GM18505 (cell line): ENCODE data around the gene BAIAP2L1.
A peak's percentile ranks its signal among the peaks of the same experiment; 100 is the strongest.

Source experiments
- ATAC-seq: cut with Tn5 transposase; IDR thresholded peaks from one replicate; pipeline ENCODE4 v1.9.1; 2021; ENCODE audit not compliant: unreplicated experiment
- POLR2A ChIP-seq: IDR thresholded peaks from 4 replicates; pipeline ENCODE4 v1.6.1; 2011; ENCODE audit warnings: borderline replicate concordance; ENCODE audit not compliant: insufficient read depth, insufficient read length; ENCODE audit errors: extremely low read depth

Gene BAIAP2L1

DNA sequence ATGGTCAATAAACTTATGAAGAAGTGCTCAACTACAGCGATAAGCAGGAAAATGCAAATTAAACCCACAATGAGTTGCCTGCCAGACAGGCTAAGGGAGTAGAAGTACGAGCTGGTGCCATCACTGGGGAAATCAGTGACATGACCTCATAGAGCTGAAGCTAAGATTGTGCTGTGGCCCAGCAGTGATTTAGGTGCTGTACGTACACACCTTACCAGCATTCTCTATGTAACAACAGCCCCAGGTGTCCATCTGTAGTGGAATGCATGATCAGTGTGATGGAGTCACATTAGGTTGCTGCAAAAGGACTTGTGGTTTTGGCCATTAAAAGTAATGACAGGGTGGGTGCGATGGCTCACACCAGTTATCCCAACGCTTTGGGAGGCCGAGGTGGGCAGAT, 143.2 kb downstream of the BAIAP2L1 start:
- TF ChIP-seq POLR2A = no peak
- no peak for ATAC-seq

DNA sequence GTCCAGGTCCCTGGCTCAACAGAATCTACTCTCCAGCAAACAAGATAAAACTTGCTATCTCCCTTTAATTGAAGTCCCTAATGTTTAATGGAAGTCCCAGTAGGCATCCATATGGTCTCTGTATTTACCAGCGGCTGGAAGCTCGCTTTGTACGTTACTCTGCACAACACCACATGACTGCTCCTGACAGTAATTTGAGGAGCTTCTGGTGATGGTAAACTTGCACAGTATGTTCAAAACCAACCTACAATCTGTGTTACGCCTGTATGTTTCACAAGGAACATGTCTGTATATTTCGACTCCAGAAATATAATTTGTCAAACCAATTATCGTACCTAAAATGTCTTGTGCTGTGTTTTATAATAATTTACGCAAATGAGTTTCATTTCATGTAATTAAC, 144.5 kb downstream of the BAIAP2L1 start:
- ATAC-seq = no peak
- no peak for TF ChIP-seq POLR2A

DNA sequence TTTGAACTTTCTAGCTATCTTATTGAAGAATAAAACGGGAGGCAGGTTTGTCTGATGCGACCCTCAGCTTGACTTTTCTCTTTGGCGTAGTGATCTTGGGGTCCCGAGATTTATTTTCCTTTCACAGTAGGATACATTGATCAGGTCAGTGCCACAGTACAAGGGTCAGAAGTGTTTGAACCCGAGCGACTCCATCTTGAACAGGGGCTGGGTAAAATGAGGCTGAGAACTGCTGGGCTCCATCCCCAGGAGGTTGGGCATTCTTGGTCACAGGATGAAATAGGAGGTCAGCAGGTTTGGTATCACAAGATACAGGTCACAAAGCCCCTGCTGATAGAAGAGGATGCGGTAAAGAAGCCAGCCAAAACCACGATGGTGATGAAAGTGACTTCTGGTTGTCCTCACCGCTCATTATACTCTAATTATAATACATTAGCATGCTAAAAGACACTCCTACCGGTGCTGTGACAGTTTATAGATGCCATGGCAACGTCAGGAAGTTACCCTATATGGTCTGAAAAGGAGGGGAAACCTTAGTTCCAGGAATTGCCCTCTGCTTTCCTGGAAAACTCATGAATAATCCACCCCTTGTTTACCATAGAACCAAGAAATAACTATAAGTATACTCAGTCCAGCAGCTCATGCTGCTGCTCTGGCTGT, 145.8 kb downstream of the BAIAP2L1 start:
- ATAC-seq = no peak
- TF ChIP-seq POLR2A = no peak

DNA sequence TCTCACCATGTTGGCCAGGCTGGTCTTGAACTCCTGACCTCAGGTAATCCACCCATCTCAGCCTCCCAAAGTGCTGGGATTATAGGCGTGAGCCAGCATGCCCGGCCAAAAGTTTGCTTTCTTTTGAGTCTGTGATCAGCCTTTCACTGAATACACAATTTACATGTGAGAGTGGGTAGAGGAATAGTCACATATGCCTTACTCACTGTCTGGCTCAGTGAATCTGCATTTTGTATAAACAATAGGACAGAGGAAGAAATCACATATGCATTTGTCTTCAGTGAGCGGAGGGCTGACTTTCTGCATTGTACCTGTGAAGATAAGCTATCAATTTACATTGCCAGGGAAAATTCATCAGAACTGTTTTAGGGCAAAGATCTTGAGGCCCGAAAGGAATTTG, 146.4 kb downstream of the BAIAP2L1 start:
- TF ChIP-seq POLR2A = no peak
- ATAC-seq = no peak

DNA sequence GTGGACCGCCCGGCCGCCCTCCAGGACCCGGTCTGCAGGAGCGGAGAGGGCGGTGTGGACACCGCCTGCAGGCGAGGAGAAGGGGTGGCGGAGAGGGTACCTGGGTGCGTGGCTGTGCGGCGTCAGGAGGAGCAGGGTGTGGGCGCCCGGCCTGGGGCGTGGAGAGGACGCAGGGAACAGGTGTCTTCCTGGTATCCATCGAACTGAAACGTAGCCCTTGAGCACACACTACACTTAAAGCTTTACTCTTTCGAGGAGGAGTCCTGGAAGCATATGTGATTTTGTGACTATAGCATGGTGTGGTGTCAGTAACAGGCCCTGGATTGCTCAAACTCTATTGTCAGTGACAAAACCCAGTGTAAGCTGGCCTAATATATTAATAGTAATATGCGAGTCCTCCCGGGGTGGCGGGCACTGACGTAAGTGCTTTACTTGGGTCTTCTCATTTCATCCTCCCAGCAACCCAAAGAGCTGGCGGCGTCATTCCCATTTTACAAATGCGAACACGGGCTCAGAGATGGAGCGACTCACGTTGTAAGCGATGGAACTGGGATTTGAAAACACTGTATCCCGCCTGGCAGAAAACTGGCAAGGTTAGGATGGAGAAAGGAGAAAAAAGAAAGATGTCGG, 148.3 kb downstream of the BAIAP2L1 start:
- ATAC-seq = no peak
- no peak for TF ChIP-seq POLR2A

DNA sequence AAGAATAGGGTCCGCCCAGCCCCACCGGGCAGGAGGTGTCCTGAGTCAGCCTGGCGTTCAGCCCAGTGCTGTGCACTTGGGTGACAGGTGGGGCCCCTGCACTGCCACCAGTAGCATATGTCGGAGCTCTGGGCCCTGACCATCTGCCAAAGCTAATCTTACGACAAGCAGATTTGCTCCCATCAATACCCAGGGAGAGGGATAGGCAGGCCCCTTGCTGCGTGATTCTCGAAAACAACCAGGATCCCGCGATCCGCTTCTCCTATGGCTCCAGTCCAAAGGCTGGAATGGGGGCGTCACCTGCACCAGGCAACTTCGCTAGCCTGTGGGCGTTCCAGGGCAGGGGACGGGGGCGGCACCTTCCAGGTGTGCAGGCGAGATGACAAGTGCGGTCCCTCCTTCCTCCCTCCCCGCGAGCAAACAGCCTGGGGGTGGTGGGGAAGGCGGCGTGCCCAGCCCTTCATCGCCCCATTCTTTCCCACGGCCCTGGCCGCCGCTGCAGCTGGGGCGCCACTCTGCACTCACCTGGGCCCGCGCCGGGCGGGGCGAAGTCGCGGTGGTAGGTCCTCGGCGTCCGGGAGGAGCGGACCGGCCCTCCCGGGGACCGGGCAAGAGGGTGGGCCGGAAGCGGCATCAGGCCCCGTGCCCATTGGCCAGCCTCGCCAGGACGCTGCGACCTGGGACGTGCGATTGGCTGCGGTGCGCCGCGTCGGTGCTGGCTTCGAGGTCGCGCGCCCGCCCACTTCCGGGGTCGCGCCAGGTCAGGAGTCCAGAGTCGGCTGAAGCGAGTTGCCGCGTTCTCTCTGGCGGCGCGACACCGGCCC, 149.1 kb downstream of the BAIAP2L1 start, which contains the start of gene TECPR1:
Gene TECPR1, minus strand, starts transcription at position 632 of the 824 bp plus-strand sequence. CDS start 6,086 bp downstream, outside the sequence.
- ATAC-seq = peak; percentile 96
- peak; percentile 63 for TF ChIP-seq POLR2A

DNA sequence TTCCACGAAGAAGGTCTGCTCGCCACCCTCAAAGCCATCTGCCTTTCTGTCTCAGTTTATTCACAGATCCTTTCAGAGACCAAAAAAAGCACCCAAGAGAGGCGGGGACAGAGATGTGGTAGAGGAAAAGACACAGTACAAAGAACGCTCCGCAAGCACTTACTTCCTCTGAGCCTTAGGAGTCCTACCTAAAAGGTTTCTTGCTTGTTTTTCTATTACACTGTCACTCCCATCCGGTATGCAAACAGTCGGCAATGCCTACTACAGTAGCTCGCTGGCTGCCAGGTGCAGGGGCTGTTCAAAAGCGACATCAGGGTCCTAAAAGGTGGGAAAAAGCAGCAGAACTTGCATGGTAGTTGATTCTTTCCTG, 149.7 kb downstream of the BAIAP2L1 start:
- peak; percentile 26 for ATAC-seq
- no peak for TF ChIP-seq POLR2A

DNA sequence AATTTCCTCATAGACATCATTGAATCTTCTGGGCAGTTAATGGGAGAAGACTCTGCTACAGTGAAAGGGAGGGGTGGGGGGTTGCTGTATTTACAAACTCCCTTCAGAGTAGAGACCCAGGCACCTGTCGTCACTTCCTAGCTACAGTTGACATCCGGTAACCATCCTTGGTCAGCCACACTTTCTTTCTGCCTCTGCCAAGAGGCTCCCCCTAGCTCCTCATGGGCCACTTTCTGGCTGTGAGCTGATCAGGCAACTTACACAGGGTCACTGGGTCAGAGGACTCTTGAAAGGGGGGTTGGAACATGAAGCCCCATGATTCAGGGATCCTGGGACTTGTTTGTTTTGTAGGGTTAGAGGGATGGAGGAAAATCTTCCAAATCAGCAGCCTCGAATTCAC, 150.1 kb downstream of the BAIAP2L1 start:
- no peak for ATAC-seq
- TF ChIP-seq POLR2A = peak; percentile 55

DNA sequence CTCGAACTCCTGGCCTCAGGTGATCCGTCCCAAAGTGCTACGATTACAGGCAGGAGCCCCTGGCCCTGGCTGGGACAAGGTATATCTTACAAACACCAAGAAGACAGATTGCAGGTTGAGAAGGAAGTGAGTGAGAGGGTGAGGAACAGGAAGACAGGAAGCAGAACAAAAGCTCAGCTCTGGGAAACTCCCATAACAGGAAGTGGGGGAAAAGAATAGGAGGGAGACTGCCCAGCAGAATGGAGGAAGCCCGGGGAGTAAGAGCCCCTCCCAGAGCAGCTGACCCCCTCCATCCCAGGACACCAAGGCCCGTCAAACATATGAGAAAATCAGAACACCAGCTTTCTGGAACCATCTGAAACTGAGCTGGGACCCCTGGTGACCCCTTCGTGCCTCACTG, 151.8 kb downstream of the BAIAP2L1 start:
- no peak for ATAC-seq
- TF ChIP-seq POLR2A = no peak

DNA sequence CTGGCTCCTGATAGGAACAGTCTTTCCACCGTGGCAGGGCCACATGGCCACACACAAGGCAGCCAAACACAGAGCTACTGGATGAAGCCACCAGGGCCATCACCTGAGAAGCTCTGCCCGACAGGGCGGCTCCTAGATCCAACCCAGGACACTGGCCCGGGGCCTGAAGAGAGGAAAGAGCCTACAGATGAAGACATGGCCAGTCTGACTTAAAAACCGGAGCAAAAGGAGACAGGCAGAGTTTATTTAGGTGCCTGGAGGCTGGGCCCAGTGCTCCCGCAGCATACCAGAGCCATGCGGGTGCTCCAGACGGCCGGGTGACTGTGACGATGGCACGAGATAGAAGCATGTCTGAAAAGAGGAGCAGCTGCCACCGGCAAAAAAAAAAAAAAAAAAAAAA, 152.7 kb downstream of the BAIAP2L1 start:
- no peak for TF ChIP-seq POLR2A
- no peak for ATAC-seq

DNA sequence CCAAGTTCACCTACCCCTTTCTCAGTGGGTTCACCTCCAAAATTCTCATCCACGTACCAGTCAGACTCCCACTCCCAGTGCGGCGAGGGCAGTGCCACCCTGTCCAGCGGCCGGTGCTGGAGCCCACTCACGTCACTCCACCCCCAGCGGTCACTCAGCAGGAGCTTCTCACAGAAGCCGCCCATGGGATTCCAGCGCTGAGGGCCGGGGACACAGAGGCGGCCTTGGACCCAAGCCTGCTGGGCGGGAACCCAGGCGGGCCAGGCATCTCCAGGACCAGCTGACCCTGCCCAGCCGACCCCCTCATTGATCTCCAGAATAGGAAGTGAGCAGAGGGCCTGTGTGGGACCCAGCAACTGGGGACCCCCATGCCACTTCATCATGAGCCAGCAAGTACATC, 156.0 kb downstream of the BAIAP2L1 start:
- ATAC-seq = no peak

DNA sequence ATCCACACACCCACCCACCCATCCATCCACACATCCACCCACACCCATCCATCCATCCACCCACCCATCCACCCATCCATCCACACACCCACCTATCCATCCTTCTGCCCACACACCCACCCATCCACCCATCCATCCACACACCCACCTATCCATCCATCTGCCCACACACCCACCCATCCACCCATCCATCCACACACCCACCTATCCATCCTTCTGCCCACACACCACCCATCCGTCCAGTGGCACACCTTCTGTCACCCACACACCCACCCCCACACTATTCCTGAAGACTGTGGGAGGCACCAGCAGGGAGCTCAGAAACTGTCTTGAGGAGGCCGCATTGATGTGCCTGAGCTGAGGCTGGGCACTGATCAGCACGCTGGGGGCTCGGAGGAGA, 158.0 kb downstream of the BAIAP2L1 start:
- no peak for TF ChIP-seq POLR2A
- ATAC-seq = no peak

More for the DNA sequence above, 156.0 kb downstream of the BAIAP2L1 start:
- TF ChIP-seq POLR2A = no peak

DNA sequence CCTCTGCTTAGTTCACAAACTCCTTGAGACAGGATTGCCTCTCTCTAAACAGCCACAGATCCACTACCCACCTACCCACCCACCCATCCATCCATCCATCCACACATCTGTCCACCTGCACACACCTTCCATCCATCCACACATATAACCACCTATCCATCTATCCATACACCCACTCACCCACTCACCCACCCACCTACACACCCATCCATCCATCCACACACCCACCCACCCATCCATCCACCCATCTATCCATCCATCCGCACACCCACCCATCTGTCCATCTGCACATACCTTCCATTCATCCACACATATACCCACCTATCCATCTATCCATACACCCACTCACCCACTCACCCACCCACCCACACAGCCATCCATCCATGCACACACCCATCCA, 158.5 kb downstream of the BAIAP2L1 start:
- ATAC-seq = no peak
- TF ChIP-seq POLR2A = no peak
